Measurements from ENCODE around the gene AK1.

AK1 gene

GRCh38 chr9:127865645-127866464 lies 11.6 kb downstream of the AK1 start:
- DNase-seq, result peak; percentile 22

- no peak for DNase-seq
These were observed 14.3 kb downstream of the AK1 start for GRCh38 chr9:127863191-127863621.

GRCh38 chr9:127862075-127863011 lies 15.1 kb downstream of the AK1 start:
- no peak for DNase-seq

GRCh38 chr9:127860779-127861178 lies 16.7 kb downstream of the AK1 start:
- DNase-seq, result no peak

- DNase-seq, result no peak
These were observed 17.2 kb downstream of the AK1 start for GRCh38 chr9:127860260-127860659.

GRCh38 chr9:127858041-127858512 lies 19.4 kb downstream of the AK1 start:
- peak; percentile 98 for DNase-seq

- DNase-seq, result no peak
These were observed 20.2 kb downstream of the AK1 start for GRCh38 chr9:127857278-127857677.

GRCh38 chr9:127856729-127857116 lies 20.8 kb downstream of the AK1 start:
- no peak for DNase-seq

GRCh38 chr9:127856094-127856728 lies 21.3 kb downstream of the AK1 start:
- DNase-seq, result no peak

GRCh38 chr9:127855522-127855921 lies 22.0 kb downstream of the AK1 start:
- no peak for DNase-seq

- DNase-seq, result no peak
These were observed 22.5 kb downstream of the AK1 start for GRCh38 chr9:127854960-127855359.

- no peak for DNase-seq
These were observed 23.2 kb downstream of the AK1 start, which contains the start of gene ENG for GRCh38 chr9:127854184-127854806. ENG (minus strand) TSS chr9:127854658; CDS start chr9:127854355, 303 bp downstream.

- no peak for DNase-seq
These were observed 23.9 kb downstream of the AK1 start for GRCh38 chr9:127853312-127854183.

GRCh38 chr9:127852829-127853228 lies 24.6 kb downstream of the AK1 start:
- no peak for DNase-seq

GRCh38 chr9:127850286-127850830 lies 27.1 kb downstream of the AK1 start:
- DNase-seq, result no peak

- DNase-seq, result no peak
These were observed 28.5 kb downstream of the AK1 start for GRCh38 chr9:127848756-127849504.

- DNase-seq, result no peak
These were observed 29.4 kb downstream of the AK1 start for GRCh38 chr9:127847833-127848755.

GRCh38 chr9:127847178-127847510 lies 30.3 kb downstream of the AK1 start:
- DNase-seq, result no peak

GRCh38 chr9:127846443-127847177 lies 30.9 kb downstream of the AK1 start:
- no peak for DNase-seq
